ENCODE data around the gene MAPRE3.

Gene MAPRE3

GRCh38 chr2:27014771-27015433 lies 44.5 kb downstream of the MAPRE3 start:
- no peak for DNase-seq (ENCODE audit: low read depth in 2 of 2)

- peak; percentile 19 to 37 for DNase-seq (ENCODE audit: low read depth in 2 of 2)
Measured at GRCh38 chr2:27016801-27017325, 46.4 kb downstream of the MAPRE3 start.

GRCh38 chr2:27018142-27018541 lies 47.7 kb downstream of the MAPRE3 start:
- no peak for DNase-seq (ENCODE audit: low read depth in 2 of 2)

GRCh38 chr2:27019459-27019858 lies 49.0 kb downstream of the MAPRE3 start:
- no peak for DNase-seq (ENCODE audit: low read depth in 2 of 2)

GRCh38 chr2:27019931-27020855 lies 49.8 kb downstream of the MAPRE3 start:
- DNase-seq (ENCODE audit: low read depth in 2 of 2) = no peak

GRCh38 chr2:27021253-27022049 lies 51.0 kb downstream of the MAPRE3 start:
- no peak for DNase-seq (ENCODE audit: low read depth in 2 of 2)

GRCh38 chr2:27023740-27024139 lies 53.3 kb downstream of the MAPRE3 start:
- DNase-seq (ENCODE audit: low read depth in 2 of 2) = no peak

- no peak for DNase-seq (ENCODE audit: low read depth in 2 of 2)
Measured at GRCh38 chr2:27024188-27024587, 53.8 kb downstream of the MAPRE3 start.

GRCh38 chr2:27024812-27025211 lies 54.4 kb downstream of the MAPRE3 start:
- DNase-seq (ENCODE audit: low read depth in 2 of 2) = no peak

- no peak for DNase-seq (ENCODE audit: low read depth in 2 of 2)
Measured at GRCh38 chr2:27025281-27025800, 54.9 kb downstream of the MAPRE3 start.

GRCh38 chr2:27025861-27026851 lies 55.7 kb downstream of the MAPRE3 start:
- DNase-seq (ENCODE audit: low read depth in 2 of 2) = no peak

- DNase-seq (ENCODE audit: low read depth in 2 of 2) = no peak
Measured at GRCh38 chr2:27027211-27027651, 56.8 kb downstream of the MAPRE3 start.

- no peak for DNase-seq (ENCODE audit: low read depth in 2 of 2)
Measured at GRCh38 chr2:27029051-27029450, 58.6 kb downstream of the MAPRE3 start.

- peak; percentile 71 to 83 for DNase-seq (ENCODE audit: low read depth in 2 of 2)
Measured at GRCh38 chr2:27032495-27033252, 62.2 kb downstream of the MAPRE3 start, which contains the start of gene TMEM214. TMEM214 (plus strand) TSS chr2:27032965; CDS start chr2:27033016, 51 bp downstream.

GRCh38 chr2:27033253-27033852 lies 62.9 kb downstream of the MAPRE3 start:
- DNase-seq (ENCODE audit: low read depth in 2 of 2) = no peak

- DNase-seq (ENCODE audit: low read depth in 2 of 2) = no peak
Measured at GRCh38 chr2:27038012-27038411, 67.6 kb downstream of the MAPRE3 start.

- no peak for DNase-seq (ENCODE audit: low read depth in 2 of 2)
Measured at GRCh38 chr2:27038631-27039339, 68.3 kb downstream of the MAPRE3 start.

- DNase-seq (ENCODE audit: low read depth in 2 of 2) = no peak
Measured at GRCh38 chr2:27039426-27039825, 69.0 kb downstream of the MAPRE3 start.
